Tibial nerve (tissue), 4 donors: ENCODE measurements around the gene PDE3B. TPM values are rescaled to one million over a fixed set of nuclear protein-coding genes. Genes with fewer than 3 reads are reported as not detected.
"Not testable (repeated sequence)": the region's sequence is repeated elsewhere in the genome, so short reads cannot be mapped to it uniquely, and the experiment has no call there.

Experiments used
- DNase-seq, 2 donors: peaks; one replicate each; pipeline ENCODE4 v3.0.0-alpha.2; 2019; ENCODE audit warnings: low spot score in 2 of 2
- H3K27ac ChIP-seq, 4 donors: fragments of 200-600 bp; sonication (generic) in 3 of 4; one replicate each; pipeline ENCODE4 v1.5.1; 2017 to 2019; ENCODE audit warnings: mild to moderate bottlenecking in 1 of 4
- H3K27me3 ChIP-seq, 2 donors: fragments of 200-600 bp; sonication (generic) in 1 of 2; one replicate each; pipeline versions ENCODE4 v1.5.1 to v1.6.0; 2017 to 2019
- H3K36me3 ChIP-seq, 3 donors: fragments of 200-600 bp; sonication (generic); one replicate each; pipeline ENCODE4 v1.5.1; 2018 to 2019
- H3K4me1 ChIP-seq, 4 donors: fragments of 200-600 bp; sonication (generic) in 3 of 4; one replicate each; pipeline ENCODE4 v1.5.1; 2017 to 2019
- H3K4me3 ChIP-seq, 4 donors: fragments of 200-600 bp; sonication (generic) in 3 of 4; one replicate each; pipeline ENCODE4 v1.5.1; 2017 to 2019; ENCODE audit warnings: mild to moderate bottlenecking in 1 of 4, moderate library complexity in 1 of 4
- H3K9me3 ChIP-seq, 4 donors: fragments of 200-600 bp; sonication (generic) in 3 of 4; one replicate each; pipeline ENCODE4 v1.5.1; 2017 to 2019
- CTCF ChIP-seq, 5 experiments: fragments of 200-600 bp in 3 of 5; fragments of 450-650 bp in 2 of 5; sonication (generic) in 3 of 5; IDR thresholded peaks; one replicate each; pipeline ENCODE4 v1.5.1; 2016 to 2019; ENCODE audit warnings: antibody characterized with exemption in 5 of 5, mild to moderate bottlenecking in 3 of 5, moderate library complexity in 2 of 5
- EP300 ChIP-seq, 2 donors: sonication (generic); formaldehyde crosslinking; IDR thresholded peaks; one replicate each; pipeline ENCODE4 v1.6.1; 2017; ENCODE audit warnings: antibody characterized with exemption in 2 of 2, mild to moderate bottlenecking in 1 of 2
- POLR2A ChIP-seq, 2 donors: fragments of 450-650 bp; IDR thresholded peaks; one replicate each; pipeline ENCODE4 v1.6.1; 2017; ENCODE audit warnings: antibody characterized with exemption in 2 of 2, mild to moderate bottlenecking in 2 of 2, moderate library complexity in 2 of 2
- WGBS, 2 donors: methylation state at CpG; one replicate each; pipeline ENCODE4 v1.1.5; 2018; 5-methylcytosine and 5-hydroxymethylcytosine counted together
- total RNA-seq, 4 donors: library from RNA; depleted of rRNA; stranded (reverse); fragments of >200 nt; gene quantifications; one replicate each; pipeline ENCODE4 v1.1.0, GENCODE V29; 2016

PDE3B gene
- total RNA-seq, 4 donors from 2014 or later, result 15.3 to 39.9 (median 26.4) TPM

DNA sequence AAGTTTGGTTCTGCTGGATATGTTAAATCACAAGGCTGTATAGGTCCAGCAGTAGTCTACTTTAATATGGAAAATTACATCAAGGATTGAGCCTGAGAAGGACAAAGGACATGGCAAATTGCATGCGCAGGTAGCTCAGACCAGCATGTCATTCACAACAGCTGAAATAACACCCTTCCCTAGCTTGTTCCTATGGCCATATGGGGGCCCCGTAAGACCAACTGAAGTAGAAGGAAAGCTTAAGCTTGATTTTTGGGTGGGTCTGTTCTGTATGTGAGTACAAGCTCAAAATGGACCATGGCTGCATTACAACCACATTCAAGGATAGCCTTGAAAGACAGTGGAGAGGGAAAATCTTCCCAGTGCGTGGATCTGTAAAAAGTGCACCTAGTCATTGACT, 20.6 kb upstream of the PDE3B start:
- no peaks in the 10 kb centered on the region for H3K27me3 ChIP-seq
- H3K36me3 ChIP-seq, result no peaks in the 10 kb centered on the region
- no peaks in the 10 kb centered on the region for H3K4me1 ChIP-seq
- 89 to 95% methylated on average over 3 of the region's 3 CpGs for WGBS, 2 donors
- no peak overlapping the region for H3K4me3 ChIP-seq
- no peaks in the 10 kb centered on the region for H3K9me3 ChIP-seq
- TF ChIP-seq EP300 (IDR thresholded peaks at IDR 0.05) (no peak), CTCF (IDR thresholded peaks at IDR 0.05) (no peak)
- no peak for DNase-seq
- H3K27ac ChIP-seq, result no peak overlapping the region

- Histone ChIP-seq H3K4me3 (no peak overlapping the region), H3K36me3 (no peaks in the 10 kb centered on the region), H3K9me3 (no peaks in the 10 kb centered on the region), H3K4me1 (no peaks in the 10 kb centered on the region), H3K27ac (no peak overlapping the region), H3K27me3 (no peaks in the 10 kb centered on the region)
- WGBS, 2 donors, result 40 to 42% methylated on average over 3 of the region's 3 CpGs
- TF ChIP-seq EP300 (IDR thresholded peaks at IDR 0.05) (no peak), POLR2A (IDR thresholded peaks at IDR 0.05) (no peak), CTCF (IDR thresholded peaks at IDR 0.05) (no peak)
- no peak for DNase-seq
Observed at GRCh38 chr11:14625586-14626205, 17.9 kb upstream of the PDE3B start.

DNA sequence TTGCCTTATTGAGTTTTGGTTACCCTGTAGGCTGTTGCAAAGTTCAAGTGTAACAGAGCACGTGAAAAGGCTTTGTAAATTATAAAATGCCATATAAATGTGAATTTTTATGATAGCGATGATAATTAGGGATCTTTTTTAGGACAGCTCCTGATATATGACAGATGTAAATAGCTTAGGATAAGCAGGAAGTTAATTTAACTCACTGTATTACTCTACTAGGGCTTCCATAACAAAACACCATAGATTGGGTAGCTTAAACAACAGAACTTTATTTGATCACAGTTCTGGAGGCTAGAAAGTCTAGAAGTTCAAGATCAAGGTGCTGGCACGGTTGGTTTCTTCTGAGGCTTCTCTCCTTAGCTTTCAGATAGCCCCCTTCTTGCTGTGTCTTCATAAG, 17.0 kb upstream of the PDE3B start:
- H3K36me3 ChIP-seq, result no peaks in the 10 kb centered on the region
- no peaks in the 10 kb centered on the region for H3K27me3 ChIP-seq
- H3K9me3 ChIP-seq, result no peaks in the 10 kb centered on the region
- no peak for DNase-seq
- no peak overlapping the region for H3K27ac ChIP-seq
- H3K4me3 ChIP-seq, result no peak overlapping the region
- H3K4me1 ChIP-seq, result no peaks in the 10 kb centered on the region
- WGBS, 2 donors, result 75 to 76% methylated on average over 3 of the region's 3 CpGs
- no peak for TF ChIP-seq CTCF (IDR thresholded peaks at IDR 0.05)

- H3K27ac ChIP-seq, H3K9me3 ChIP-seq, H3K27me3 ChIP-seq, H3K4me1 ChIP-seq, DNase-seq, H3K4me3 ChIP-seq, H3K36me3 ChIP-seq: not testable (repeated sequence)
- 84 to 85% methylated on average over 23 to 24 of the region's 26 CpGs for whole genome bisulfite sequencing, 2 donors
Observed at GRCh38 chr11:14633506-14634224, 9.9 kb upstream of the PDE3B start.

DNA sequence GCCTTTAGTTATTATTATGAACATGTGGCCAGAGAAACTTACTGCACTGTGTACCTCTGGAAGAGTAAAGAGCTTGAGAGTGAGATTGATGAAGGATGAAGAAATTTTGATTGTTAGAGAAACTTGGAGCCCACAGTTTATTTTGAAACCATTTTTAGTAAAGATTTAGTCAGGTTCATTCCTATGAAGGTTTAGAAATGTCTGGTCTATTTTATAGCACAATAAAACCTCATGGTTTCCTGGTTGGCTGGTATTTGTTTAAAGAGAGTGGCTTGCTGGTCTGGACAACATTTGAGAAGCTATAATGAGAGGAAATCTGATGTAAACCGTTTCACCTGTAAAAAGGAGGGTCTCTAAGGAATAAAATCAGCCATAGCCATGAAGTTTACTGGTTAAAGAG, 8.8 kb upstream of the PDE3B start:
- Histone ChIP-seq H3K36me3 (no peaks in the 10 kb centered on the region), H3K4me3 (no peak overlapping the region), H3K27ac (no peak overlapping the region), H3K9me3 (no peaks in the 10 kb centered on the region), H3K4me1 (no peaks in the 10 kb centered on the region), H3K27me3 (peaks cover 0 to 3% of the 10 kb centered on the region in 2 donors)
- TF ChIP-seq EP300 (IDR thresholded peaks at IDR 0.05) (no peak), POLR2A (IDR thresholded peaks at IDR 0.05) (no peak), CTCF (IDR thresholded peaks at IDR 0.05) (no peak)
- 23 to 33% methylated on average over 1 of the region's 1 CpG for WGBS, 2 donors
- no peak for DNase-seq
